PC-3 (cell line): ENCODE data around the gene DHRS3.

ENCODE experiments used
- CTCF ChIP-seq: fragments of 300-600 bp; sonication (generic); conservative IDR thresholded peaks from 2 replicates; pipeline ENCODE4 v1.5.1; 2017; ENCODE audit warnings: antibody characterized with exemption, low read depth, mild to moderate bottlenecking, low read length
- EZH2 ChIP-seq: fragments of 300-600 bp; sonication (generic); IDR thresholded peaks from one replicate; pipeline ENCODE4 v1.6.1; 2017; ENCODE audit warnings: antibody characterized with exemption, mild to moderate bottlenecking, low read length; ENCODE audit not compliant: unreplicated experiment
- EZH2phosphoT487 ChIP-seq: fragments of 300-600 bp; sonication (generic); IDR thresholded peaks from 2 replicates; pipeline ENCODE4 v1.6.1; 2018; ENCODE audit warnings: mild to moderate bottlenecking, antibody characterized with exemption, low read length, borderline replicate concordance

- no peak for TF ChIP-seq EZH2
- TF ChIP-seq CTCF: no peak
- no peak for TF ChIP-seq EZH2phosphoT487
These were observed 52.7 kb downstream of the DHRS3 start for GRCh38 chr1:12565094-12565965.
